ENCODE measurements around the gene PRPF38B.
"Not testable (repeated sequence)": the region's sequence is repeated elsewhere in the genome, so short reads cannot be mapped to it uniquely, and the experiment has no call there.

PRPF38B gene

DNA sequence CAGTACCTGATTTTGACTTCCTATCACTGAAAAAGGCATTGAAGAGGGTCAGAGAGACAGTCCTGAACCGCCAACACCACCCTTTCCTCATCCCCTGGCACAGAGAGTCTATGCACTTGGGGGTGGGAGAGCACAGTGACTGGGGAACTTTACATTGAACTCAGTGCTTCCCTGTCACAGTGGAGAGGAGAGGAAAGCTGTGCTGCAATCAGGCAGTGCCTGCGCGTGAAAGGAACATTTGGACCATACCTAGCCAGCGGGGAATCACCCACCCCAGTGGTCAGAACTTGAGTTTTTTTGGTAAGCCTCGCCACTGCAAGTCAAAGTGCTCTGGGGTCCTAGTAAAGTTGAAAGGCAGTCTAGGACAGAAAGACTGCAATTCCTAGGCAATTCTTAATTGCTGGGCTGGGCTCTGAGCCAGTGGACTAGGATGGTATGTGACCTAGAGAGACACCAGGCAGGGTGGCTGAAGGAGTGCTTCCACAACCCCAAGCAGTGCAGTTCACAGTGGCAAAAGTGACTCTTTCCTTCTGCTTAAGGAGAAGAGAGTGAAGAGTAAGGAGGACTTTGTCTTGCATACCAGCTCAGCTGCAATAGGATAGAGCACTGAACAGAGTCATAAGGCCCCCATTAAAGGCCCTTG is 21.9 kb upstream of the PRPF38B start:
- TF ChIP-seq, protein P1, sequence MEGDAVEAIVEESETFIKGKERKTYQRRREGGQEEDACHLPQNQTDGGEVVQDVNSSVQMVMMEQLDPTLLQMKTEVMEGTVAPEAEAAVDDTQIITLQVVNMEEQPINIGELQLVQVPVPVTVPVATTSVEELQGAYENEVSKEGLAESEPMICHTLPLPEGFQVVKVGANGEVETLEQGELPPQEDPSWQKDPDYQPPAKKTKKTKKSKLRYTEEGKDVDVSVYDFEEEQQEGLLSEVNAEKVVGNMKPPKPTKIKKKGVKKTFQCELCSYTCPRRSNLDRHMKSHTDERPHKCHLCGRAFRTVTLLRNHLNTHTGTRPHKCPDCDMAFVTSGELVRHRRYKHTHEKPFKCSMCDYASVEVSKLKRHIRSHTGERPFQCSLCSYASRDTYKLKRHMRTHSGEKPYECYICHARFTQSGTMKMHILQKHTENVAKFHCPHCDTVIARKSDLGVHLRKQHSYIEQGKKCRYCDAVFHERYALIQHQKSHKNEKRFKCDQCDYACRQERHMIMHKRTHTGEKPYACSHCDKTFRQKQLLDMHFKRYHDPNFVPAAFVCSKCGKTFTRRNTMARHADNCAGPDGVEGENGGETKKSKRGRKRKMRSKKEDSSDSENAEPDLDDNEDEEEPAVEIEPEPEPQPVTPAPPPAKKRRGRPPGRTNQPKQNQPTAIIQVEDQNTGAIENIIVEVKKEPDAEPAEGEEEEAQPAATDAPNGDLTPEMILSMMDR (IDR thresholded peaks at IDR 0.05; ENCODE audit: insufficient read depth, low read length, poor library complexity, severe bottlenecking) = no peak
- Histone ChIP-seq H3K36me3 (ENCODE audit: control insufficient read depth, insufficient read depth, low read length) (no peaks in the 10 kb centered on the region), H3K27me3 (replicated peaks; ENCODE audit: control insufficient read depth, insufficient read depth, low read length) (no peaks in the 10 kb centered on the region), H3K4me3 (replicated peaks; ENCODE audit: low read depth, low read length) (no peak overlapping the region)
- no peak for DNase-seq (ENCODE audit: extremely low read depth, insufficient read length)

DNA sequence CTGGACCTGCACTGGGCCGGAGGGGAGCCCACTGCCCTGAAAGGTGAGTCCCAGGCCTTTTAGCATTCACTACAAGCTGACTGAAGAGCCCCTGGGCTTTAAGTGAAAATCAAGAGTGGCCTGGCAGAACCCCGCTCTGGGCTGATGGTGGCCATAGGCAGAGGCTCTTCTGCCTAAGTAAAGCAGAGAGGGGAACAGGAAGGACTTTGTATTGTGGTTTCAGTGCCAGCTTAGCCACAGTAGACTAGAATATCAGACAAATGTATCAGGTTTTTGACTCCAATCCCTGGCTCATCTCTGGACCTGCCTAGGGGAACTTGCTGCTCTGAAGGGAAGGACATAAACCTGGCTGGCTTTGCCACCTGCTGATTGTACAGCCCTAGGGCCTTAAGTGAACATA is 21.0 kb upstream of the PRPF38B start:
- DNase-seq (ENCODE audit: extremely low read depth, insufficient read length) = no peak
- TF ChIP-seq, protein P1 (IDR thresholded peaks at IDR 0.05; ENCODE audit: insufficient read depth, low read length, poor library complexity, severe bottlenecking) = no peak
- Histone ChIP-seq H3K4me3 (replicated peaks; ENCODE audit: low read depth, low read length) (no peak overlapping the region), H3K27me3 (replicated peaks; ENCODE audit: control insufficient read depth, insufficient read depth, low read length) (no peaks in the 10 kb centered on the region), H3K36me3 (ENCODE audit: control insufficient read depth, insufficient read depth, low read length) (no peaks in the 10 kb centered on the region)

GRCh38 chr1:108678706-108679105 is 13.4 kb upstream of the PRPF38B start:
- Histone ChIP-seq H3K4me3 (replicated peaks; ENCODE audit: low read depth, low read length) (no peak overlapping the region), H3K27me3 (replicated peaks; ENCODE audit: control insufficient read depth, insufficient read depth, low read length) (no peaks in the 10 kb centered on the region), H3K36me3 (ENCODE audit: control insufficient read depth, insufficient read depth, low read length) (no peaks in the 10 kb centered on the region)
- DNase-seq (ENCODE audit: extremely low read depth, insufficient read length) = no peak
- TF ChIP-seq, protein P1 (IDR thresholded peaks at IDR 0.05; ENCODE audit: insufficient read depth, low read length, poor library complexity, severe bottlenecking) = no peak

DNA sequence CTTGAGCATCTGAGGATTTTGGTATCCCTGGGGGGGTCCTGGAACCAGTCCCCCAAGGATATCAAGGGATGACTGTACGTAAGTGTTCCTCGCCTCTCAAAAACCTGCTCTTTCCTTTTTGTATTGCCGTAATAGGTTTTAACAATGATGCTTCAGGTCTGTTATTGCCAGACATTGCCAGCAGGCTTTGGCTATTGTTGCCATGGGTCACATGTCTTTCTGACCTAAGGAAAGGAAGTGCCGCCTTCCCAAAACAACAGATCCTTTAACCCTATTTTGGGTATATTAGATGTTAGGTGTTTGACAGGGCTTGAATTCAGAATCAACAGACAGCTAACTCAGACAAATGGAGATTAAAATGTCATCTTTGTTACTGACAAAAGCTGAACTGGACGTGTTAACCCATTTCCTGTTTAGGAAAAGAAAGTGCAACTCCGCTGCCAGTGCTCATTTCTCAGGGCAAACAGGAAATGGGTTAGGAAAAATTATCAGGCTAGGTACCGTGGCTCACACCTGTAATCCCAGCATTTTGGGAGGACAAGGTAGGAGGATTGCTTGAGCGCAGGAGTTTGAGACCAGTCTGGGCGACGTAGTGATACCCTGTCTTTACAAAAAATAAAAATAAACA is 12.4 kb upstream of the PRPF38B start:
- TF ChIP-seq, protein P1 (IDR thresholded peaks at IDR 0.05; ENCODE audit: insufficient read depth, low read length, poor library complexity, severe bottlenecking) = no peak
- Histone ChIP-seq H3K27me3 (replicated peaks; ENCODE audit: control insufficient read depth, insufficient read depth, low read length) (no peaks in the 10 kb centered on the region), H3K4me3 (replicated peaks; ENCODE audit: low read depth, low read length) (no peak overlapping the region), H3K36me3 (ENCODE audit: control insufficient read depth, insufficient read depth, low read length) (no peaks in the 10 kb centered on the region)
- DNase-seq (ENCODE audit: extremely low read depth, insufficient read length) = peak; percentile 17

GRCh38 chr1:108681701-108682100 is 10.4 kb upstream of the PRPF38B start:
- H3K4me3 ChIP-seq (replicated peaks; ENCODE audit: low read depth, low read length); H3K27me3 ChIP-seq (replicated peaks; ENCODE audit: control insufficient read depth, insufficient read depth, low read length); DNase-seq (ENCODE audit: extremely low read depth, insufficient read length); H3K36me3 ChIP-seq (ENCODE audit: control insufficient read depth, insufficient read depth, low read length): not testable (repeated sequence)

DNA sequence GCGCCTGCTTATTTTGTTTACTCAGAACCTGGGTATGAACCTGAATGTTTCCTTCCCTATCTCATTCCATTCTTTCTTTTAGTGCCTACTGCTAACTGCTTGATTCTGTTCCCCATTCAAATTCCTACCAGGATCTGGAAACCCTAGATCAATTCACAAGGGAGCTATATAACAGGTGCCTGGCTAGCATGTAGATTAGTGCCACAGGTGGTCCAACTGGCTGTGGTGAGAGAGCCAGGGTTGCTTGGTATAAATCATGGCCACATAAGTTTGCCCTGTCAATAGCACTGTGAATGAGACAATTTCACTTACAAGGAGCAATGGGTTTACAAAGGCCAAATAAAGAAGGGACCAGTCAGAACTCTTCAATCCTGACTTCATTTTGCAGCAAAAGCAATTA is 6.6 kb upstream of the PRPF38B start:
- no peak for DNase-seq (ENCODE audit: extremely low read depth, insufficient read length)
- no peaks in the 10 kb centered on the region for H3K27me3 ChIP-seq (replicated peaks; ENCODE audit: control insufficient read depth, insufficient read depth, low read length)
- no peak overlapping the region for H3K4me3 ChIP-seq (replicated peaks; ENCODE audit: low read depth, low read length)
- H3K36me3 ChIP-seq (ENCODE audit: control insufficient read depth, insufficient read depth, low read length) = no peaks in the 10 kb centered on the region
- TF ChIP-seq, protein P1 (IDR thresholded peaks at IDR 0.05; ENCODE audit: insufficient read depth, low read length, poor library complexity, severe bottlenecking) = no peak

Measured in GM06990 (cell line).